Activated T-helper 2 cell treated with anti-CD3 and anti-CD28 coated beads, Interferon-gamma antibody, Interleukin-2, Interleukin-4, amounts not matched to agents 10 μg/mL and 5 μg/mL and 100 μg/mL, durations not matched to agents 14 hours and 24 hours and 36 hours (primary cell): ENCODE results near the gene HDAC1. TPM values are rescaled to one million over a fixed set of nuclear protein-coding genes. Genes with fewer than 3 reads are reported as not detected.
A peak's percentile ranks its signal among the peaks of the same experiment; 100 is the strongest.

ENCODE experiments used
- DNase-seq: peaks from one replicate; pipeline ENCODE4 v3.0.0; 2021; ENCODE audit warnings: low spot score
- H3K27ac Mint-ChIP-seq: one replicate; pipeline ENCODE4 v1.8.0; 2021; ENCODE audit warnings: mixed read lengths
- H3K27me3 Mint-ChIP-seq: one replicate; pipeline ENCODE4 v1.8.0; 2021; ENCODE audit warnings: low read depth, mixed read lengths
- H3K36me3 Mint-ChIP-seq: one replicate; pipeline ENCODE4 v1.8.0; 2021; ENCODE audit warnings: low read depth, mixed read lengths
- H3K4me1 Mint-ChIP-seq: one replicate; pipeline ENCODE4 v1.8.0; 2021; ENCODE audit warnings: low read depth, mixed read lengths
- H3K4me3 Mint-ChIP-seq: one replicate; pipeline ENCODE4 v1.8.0; 2021; ENCODE audit warnings: low read depth, mild to moderate bottlenecking, moderate library complexity, mixed read lengths
- H3K9me3 Mint-ChIP-seq: one replicate; pipeline ENCODE4 v1.8.0; 2021; ENCODE audit warnings: mixed read lengths
- intact Hi-C: fragments of 100-400 bp; cut with micrococcal nuclease; formaldehyde crosslinking; loops from one replicate; pipeline ENCODE4 v1.15.1; 2023
- total RNA-seq: library from RNA; stranded (reverse); gene quantifications from 2 replicates; pipeline ENCODE4 v1.2.3, GENCODE V29; 2022

HDAC1 gene
- total RNA-seq, 1 donor from 2014 or later, result 179 TPM

- Mint-ChIP-seq H3K36me3 (peaks cover 29% of the 10 kb centered on the region), H3K9me3 (no peaks in the 10 kb centered on the region), H3K27me3 (no peaks in the 10 kb centered on the region), H3K27ac (peak within 1 kb of the TSS; percentile 67), H3K4me3 (peak within 1 kb of the TSS; percentile 85), H3K4me1 (peaks cover 35% of the 10 kb centered on the region)
- peak; percentile 74 for DNase-seq
- intact Hi-C loops, result loop anchor here (2.0 to 10.0 kb wide), 5 partner anchors 44 to 121 kb away; partner anchors contain the start of genes BSDC1 and HDAC1
Observed at GRCh38 chr1:32335790-32336590, 44.1 kb downstream of the HDAC1 start, which contains the start of gene MARCKSL1. MARCKSL1 (minus strand) TSS chr1:32336233; CDS start chr1:32336033, 200 bp downstream.

DNA sequence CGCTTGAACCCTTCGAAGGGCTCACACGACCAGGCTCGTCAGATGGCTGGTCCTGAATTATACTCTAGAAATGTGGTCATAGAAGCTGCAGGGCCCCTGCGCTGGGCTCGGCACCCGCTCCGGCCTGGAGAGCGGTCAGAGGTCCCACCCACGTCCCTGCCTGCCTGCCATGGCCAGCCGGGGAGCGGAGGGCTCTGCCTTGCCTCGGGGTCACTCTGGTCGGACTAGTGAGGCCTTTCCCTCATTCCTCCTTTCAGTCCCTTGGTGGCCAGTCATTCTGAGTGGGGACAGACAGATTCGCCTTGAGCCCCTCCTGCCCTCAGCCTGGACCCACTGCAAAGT is 44.7 kb downstream of the HDAC1 start:
- Mint-ChIP-seq H3K4me1 (peaks cover 35% of the 10 kb centered on the region), H3K9me3 (no peaks in the 10 kb centered on the region), H3K27ac (no peak overlapping the region), H3K36me3 (peaks cover 24% of the 10 kb centered on the region), H3K27me3 (no peaks in the 10 kb centered on the region), H3K4me3 (peak overlapping the region; percentile 50)
- DNase-seq, result no peak
- intact Hi-C loops, result loop anchor here (5.0 to 10.0 kb wide), 4 partner anchors 44 to 122 kb away; partner anchors contain the start of genes BSDC1 and HDAC1

DNA sequence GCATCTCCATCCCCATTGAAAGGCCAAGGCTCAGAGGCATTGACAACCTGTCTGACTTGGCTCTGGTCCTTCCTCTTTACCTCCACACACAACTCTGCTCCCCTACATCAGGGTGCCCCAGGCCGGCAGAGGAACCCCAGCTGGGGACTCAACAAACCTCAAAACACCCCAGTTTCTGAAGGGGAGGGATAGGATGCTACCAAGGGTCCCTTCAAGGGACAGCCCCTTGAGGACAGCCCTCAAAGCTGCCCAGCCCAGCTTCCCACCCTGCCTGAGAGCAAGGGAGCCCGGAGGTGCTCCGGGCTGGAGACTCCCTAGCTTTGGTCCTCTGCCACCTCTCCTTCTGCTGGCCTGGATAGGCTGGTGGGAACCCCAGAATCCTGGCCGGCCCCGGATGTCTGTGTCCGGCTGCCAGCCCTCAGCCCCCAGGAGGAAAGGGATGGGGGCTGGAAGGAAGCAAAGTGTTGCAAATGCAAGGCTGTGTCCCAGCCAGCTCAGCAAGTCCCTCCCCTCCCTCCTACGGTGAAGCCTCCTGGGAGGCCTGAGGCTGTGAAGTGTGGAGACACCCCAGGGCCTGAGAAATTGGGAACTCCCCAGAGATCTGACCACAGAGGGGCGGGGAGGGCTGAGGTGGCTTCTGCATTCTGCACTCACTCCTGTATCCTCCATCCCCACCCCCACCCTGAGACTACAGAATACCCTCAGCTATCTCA is 45.2 kb downstream of the HDAC1 start:
- no peaks in the 10 kb centered on the region for H3K27me3 Mint-ChIP-seq
- peaks cover 18% of the 10 kb centered on the region for H3K36me3 Mint-ChIP-seq
- peak overlapping the region; percentile 50 for H3K4me3 Mint-ChIP-seq
- DNase-seq, result peak; percentile 59
- intact Hi-C loops, result loop anchor here (1.0 to 10.0 kb wide), 5 partner anchors 14 to 122 kb away; partner anchors contain the start of genes BSDC1 and HDAC1
- H3K9me3 Mint-ChIP-seq, result no peaks in the 10 kb centered on the region
- H3K4me1 Mint-ChIP-seq, result peaks cover 35% of the 10 kb centered on the region
- no peak overlapping the region for H3K27ac Mint-ChIP-seq

- DNase-seq, result no peak
- intact Hi-C loops, result loop anchor here (1.0 to 10.0 kb wide), 5 partner anchors 13 to 123 kb away; partner anchors contain the start of genes BSDC1 and HDAC1
- Mint-ChIP-seq H3K27ac (peak overlapping the region; percentile 30), H3K36me3 (peaks cover 10% of the 10 kb centered on the region), H3K9me3 (no peaks in the 10 kb centered on the region), H3K4me3 (no peak overlapping the region), H3K4me1 (peaks cover 40% of the 10 kb centered on the region), H3K27me3 (no peaks in the 10 kb centered on the region)
Observed at GRCh38 chr1:32337855-32338636, 46.2 kb downstream of the HDAC1 start.

- DNase-seq, result no peak
- H3K4me3 Mint-ChIP-seq, result no peak overlapping the region
- no peaks in the 10 kb centered on the region for H3K27me3 Mint-ChIP-seq
- intact Hi-C loops, result loop anchor here (5.0 to 10.0 kb wide), 4 partner anchors 46 to 124 kb away; partner anchors contain the start of genes BSDC1 and HDAC1
- peak overlapping the region; percentile 25 for H3K27ac Mint-ChIP-seq
- H3K36me3 Mint-ChIP-seq, result peaks cover 6% of the 10 kb centered on the region
- peaks cover 35% of the 10 kb centered on the region for H3K4me1 Mint-ChIP-seq
- no peaks in the 10 kb centered on the region for H3K9me3 Mint-ChIP-seq
Observed at GRCh38 chr1:32338637-32339145, 46.8 kb downstream of the HDAC1 start.

DNA sequence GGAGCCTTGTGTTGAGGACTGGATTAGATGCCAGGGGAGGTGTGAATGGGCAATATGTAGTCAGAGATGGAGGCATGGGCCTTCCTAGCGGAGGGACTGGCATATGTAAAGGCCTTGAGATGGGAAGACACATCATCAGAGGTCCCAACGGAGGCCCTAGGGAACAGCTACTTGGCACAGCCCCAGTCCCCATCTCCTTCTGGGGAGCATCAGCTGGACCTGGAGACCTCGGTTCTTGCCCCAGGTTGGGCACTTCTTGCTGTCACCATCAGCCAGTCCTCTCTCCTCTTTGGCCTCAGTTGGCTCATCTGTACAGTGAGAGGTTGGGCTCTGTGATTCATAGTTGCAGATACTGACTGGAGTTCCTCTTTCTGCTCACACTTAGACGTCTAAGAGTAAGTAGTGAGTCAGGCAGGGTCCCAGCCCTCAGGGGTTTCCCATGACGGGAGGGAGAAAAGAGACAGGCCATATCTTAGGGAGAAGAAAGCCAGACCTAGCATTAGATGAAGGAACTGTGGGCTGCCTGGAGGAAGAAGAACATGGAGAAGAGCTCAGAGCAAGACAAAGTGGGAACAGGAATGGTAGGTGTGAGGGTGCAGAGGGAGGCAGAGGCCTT is 47.6 kb downstream of the HDAC1 start:
- no peak overlapping the region for H3K27ac Mint-ChIP-seq
- DNase-seq, result no peak
- H3K36me3 Mint-ChIP-seq, result no peaks in the 10 kb centered on the region
- H3K4me3 Mint-ChIP-seq, result no peak overlapping the region
- no peaks in the 10 kb centered on the region for H3K27me3 Mint-ChIP-seq
- H3K4me1 Mint-ChIP-seq, result peaks cover 32% of the 10 kb centered on the region
- no peaks in the 10 kb centered on the region for H3K9me3 Mint-ChIP-seq
- intact Hi-C loops, result loop anchor here (5.0 to 10.0 kb wide), 4 partner anchors 47 to 125 kb away; partner anchors contain the start of genes BSDC1 and HDAC1

DNA sequence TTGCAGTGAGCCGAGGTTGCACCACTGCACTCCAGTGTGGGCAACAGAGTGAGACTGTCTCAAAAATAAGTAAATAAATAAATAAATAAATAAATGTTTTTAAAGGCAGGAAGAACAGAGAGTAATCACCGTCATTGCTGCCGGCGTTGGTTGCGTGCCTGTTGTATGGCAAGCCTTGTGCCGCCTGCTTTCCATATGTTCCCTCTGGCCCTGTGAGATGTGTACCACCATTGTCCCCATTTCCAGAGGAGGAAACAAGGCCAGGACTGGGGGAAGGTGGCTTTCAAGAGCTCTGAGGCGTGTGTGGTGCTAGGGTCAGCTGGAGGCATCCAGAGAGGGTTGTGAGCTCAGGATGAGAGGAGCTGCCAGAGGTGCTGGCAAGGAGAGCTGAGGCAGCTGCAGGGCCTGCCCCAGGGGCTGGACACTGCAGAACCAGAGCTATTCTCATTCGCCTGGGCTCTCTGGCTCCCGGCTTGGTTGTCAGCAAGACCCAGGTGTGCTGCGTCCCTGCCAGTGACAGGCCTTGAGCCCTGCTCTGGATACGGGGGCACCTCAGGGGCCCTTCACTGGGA is 49.4 kb downstream of the HDAC1 start:
- DNase-seq, result no peak
- intact Hi-C loops, result no loop called here
- no peak overlapping the region for H3K27ac Mint-ChIP-seq

GRCh38 chr1:32341971-32342370 is 50.1 kb downstream of the HDAC1 start:
- peaks cover 24% of the 10 kb centered on the region for H3K4me1 Mint-ChIP-seq
- intact Hi-C loops, result no loop called here
- no peak overlapping the region for H3K4me3 Mint-ChIP-seq
- H3K36me3 Mint-ChIP-seq, result no peaks in the 10 kb centered on the region
- peaks cover 3% of the 10 kb centered on the region for H3K27me3 Mint-ChIP-seq
- H3K9me3 Mint-ChIP-seq, result no peaks in the 10 kb centered on the region
- no peak for DNase-seq
- no peak overlapping the region for H3K27ac Mint-ChIP-seq

More for the DNA sequence above, 49.4 kb downstream of the HDAC1 start:
- peaks cover 27% of the 10 kb centered on the region for H3K4me1 Mint-ChIP-seq
- no peaks in the 10 kb centered on the region for H3K9me3 Mint-ChIP-seq
- H3K36me3 Mint-ChIP-seq, result no peaks in the 10 kb centered on the region
- peaks cover 3% of the 10 kb centered on the region for H3K27me3 Mint-ChIP-seq
- no peak overlapping the region for H3K4me3 Mint-ChIP-seq

- peaks cover 16% of the 10 kb centered on the region for H3K4me1 Mint-ChIP-seq
- H3K27ac Mint-ChIP-seq, result no peak overlapping the region
- H3K27me3 Mint-ChIP-seq, result peaks cover 3% of the 10 kb centered on the region
- no peak for DNase-seq
- H3K4me3 Mint-ChIP-seq, result no peak overlapping the region
- H3K9me3 Mint-ChIP-seq, result no peaks in the 10 kb centered on the region
- intact Hi-C loops, result no loop called here
- H3K36me3 Mint-ChIP-seq, result no peaks in the 10 kb centered on the region
Observed at GRCh38 chr1:32342704-32343103, 50.8 kb downstream of the HDAC1 start.

- no peak for DNase-seq
- H3K27ac Mint-ChIP-seq, result no peak overlapping the region
- no peaks in the 10 kb centered on the region for H3K9me3 Mint-ChIP-seq
- no peaks in the 10 kb centered on the region for H3K36me3 Mint-ChIP-seq
- H3K4me3 Mint-ChIP-seq, result no peak overlapping the region
- H3K4me1 Mint-ChIP-seq, result peaks cover 23% of the 10 kb centered on the region
- peaks cover 3% of the 10 kb centered on the region for H3K27me3 Mint-ChIP-seq
- intact Hi-C loops, result no loop called here
Observed at GRCh38 chr1:32345289-32345827, 53.5 kb downstream of the HDAC1 start.

DNA sequence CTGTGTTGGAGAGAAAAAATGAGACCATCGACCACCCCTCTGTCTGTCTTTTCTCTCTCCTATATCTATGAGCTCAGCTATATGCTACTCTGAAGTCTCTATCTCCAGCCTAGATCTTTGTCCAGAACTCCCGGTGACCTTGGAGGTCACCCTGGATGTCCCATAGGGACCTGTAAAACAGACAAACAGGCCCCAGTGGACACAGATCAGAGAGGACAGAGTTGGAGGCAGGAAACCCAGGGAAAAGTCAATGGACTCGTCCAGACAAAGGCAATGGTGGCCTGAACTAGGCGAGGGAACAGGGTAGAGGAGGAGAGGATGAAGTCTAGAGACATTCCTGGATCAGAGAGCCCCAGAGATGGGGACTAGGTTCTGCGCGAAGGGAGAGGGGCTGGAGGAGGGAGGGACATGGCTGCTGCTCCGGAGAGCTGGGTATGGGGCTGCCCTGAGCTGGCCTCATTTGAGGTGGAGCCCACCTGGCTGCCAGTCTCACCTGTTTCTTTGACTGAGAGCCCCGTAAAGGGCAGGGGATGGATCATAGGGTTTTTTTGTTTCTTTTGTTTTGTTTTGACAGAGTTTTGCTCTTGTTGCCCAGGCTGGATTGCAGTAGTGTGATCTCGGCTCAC is 54.8 kb downstream of the HDAC1 start:
- Mint-ChIP-seq H3K4me3 (no peak overlapping the region), H3K9me3 (no peaks in the 10 kb centered on the region), H3K4me1 (peaks cover 29% of the 10 kb centered on the region), H3K36me3 (no peaks in the 10 kb centered on the region), H3K27ac (no peak overlapping the region), H3K27me3 (peaks cover 3% of the 10 kb centered on the region)
- no peak for DNase-seq
- intact Hi-C loops, result no loop called here
